HTR-8/SVneo (cell line): Measurements from ENCODE around the gene ZNF609.

ENCODE experiments used
- DNase-seq: peaks from one replicate; pipeline ENCODE4 v3.0.0; 2011; ENCODE audit warnings: low spot score, mixed read lengths; ENCODE audit not compliant: insufficient read length
- FAIRE-seq: peaks from 2 replicates; lab custom pipeline; 2011; peaks lifted over from hg19 to GRCh38; lab: Jason Lieb, UNC

Gene ZNF609

GRCh38 chr15:64453689-64454037 lies 6.7 kb upstream of the ZNF609 start:
- no peak for DNase-seq
- no peak for FAIRE-seq

- no peak for DNase-seq
- no peak for FAIRE-seq
Observed at GRCh38 chr15:64454282-64454681, 6.1 kb upstream of the ZNF609 start.

GRCh38 chr15:64455961-64456371 lies 4.4 kb upstream of the ZNF609 start:
- no peak for FAIRE-seq

GRCh38 chr15:64456634-64457108 lies 3.7 kb upstream of the ZNF609 start:
- FAIRE-seq (no peak), DNase-seq (no peak)

More at GRCh38 chr15:64455961-64456371, 4.4 kb upstream of the ZNF609 start:
- DNase-seq = no peak

- FAIRE-seq (peak; percentile 26), DNase-seq (no peak)
Observed at GRCh38 chr15:64459066-64459781, 1.2 kb upstream of the ZNF609 start.

GRCh38 chr15:64460724-64461720 lies 644 bp downstream of the ZNF609 start:
- no peak for FAIRE-seq
- DNase-seq = peak; percentile 65

GRCh38 chr15:64461721-64462162 lies 1.4 kb downstream of the ZNF609 start:
- DNase-seq = no peak
- no peak for FAIRE-seq

- FAIRE-seq (no peak), DNase-seq (no peak)
Observed at GRCh38 chr15:64462492-64462891, 2.1 kb downstream of the ZNF609 start.

GRCh38 chr15:64464276-64465005 lies 4.1 kb downstream of the ZNF609 start:
- no peak for DNase-seq
- FAIRE-seq = no peak

- no peak for FAIRE-seq
- no peak for DNase-seq
Observed at GRCh38 chr15:64466408-64467141, 6.2 kb downstream of the ZNF609 start.

- DNase-seq (no peak), FAIRE-seq (no peak)
Observed at GRCh38 chr15:64472161-64472560, 11.8 kb downstream of the ZNF609 start.

GRCh38 chr15:64474846-64475245 lies 14.5 kb downstream of the ZNF609 start:
- DNase-seq = no peak
- no peak for FAIRE-seq

GRCh38 chr15:64476550-64476949 lies 16.2 kb downstream of the ZNF609 start:
- no peak for DNase-seq
- FAIRE-seq = no peak

- no peak for DNase-seq
- FAIRE-seq = no peak
Observed at GRCh38 chr15:64478863-64479262, 18.5 kb downstream of the ZNF609 start.

- FAIRE-seq (no peak), DNase-seq (no peak)
Observed at GRCh38 chr15:64480891-64481290, 20.5 kb downstream of the ZNF609 start.

GRCh38 chr15:64483749-64484148 lies 23.4 kb downstream of the ZNF609 start:
- no peak for DNase-seq
- no peak for FAIRE-seq

GRCh38 chr15:64485796-64486195 lies 25.4 kb downstream of the ZNF609 start:
- FAIRE-seq = no peak

GRCh38 chr15:64490598-64491259 lies 30.4 kb downstream of the ZNF609 start:
- DNase-seq (no peak), FAIRE-seq (no peak)

More at GRCh38 chr15:64485796-64486195, 25.4 kb downstream of the ZNF609 start:
- DNase-seq = no peak

GRCh38 chr15:64493641-64494040 lies 33.3 kb downstream of the ZNF609 start:
- FAIRE-seq (no peak), DNase-seq (no peak)
